Gastroesophageal sphincter (tissue), 4 donors: Measurements from ENCODE around the gene SUPT3H. TPM values are rescaled to one million over a fixed set of nuclear protein-coding genes. Genes with fewer than 3 reads are reported as not detected.

Experiments used
- ATAC-seq: fragments of 150-250 bp; one replicate; pipeline ENCODE4 v1.9.1; 2016; ENCODE audit warnings: mild to moderate bottlenecking, moderate library complexity
- H3K27ac ChIP-seq, 4 donors: fragments of 200-600 bp; sonication (generic) in 3 of 4; 1 replicate in 3 of 4; 2 replicates in 1 of 4; pipeline ENCODE4 v1.5.1; 2016 to 2019
- H3K27me3 ChIP-seq: fragments of 200-600 bp; sonication (generic); one replicate; pipeline ENCODE4 v1.5.1; 2019
- H3K36me3 ChIP-seq, 2 donors: fragments of 200-600 bp; sonication (generic); one replicate each; pipeline ENCODE4 v1.5.1; 2019; ENCODE audit warnings: control low read depth in 1 of 2
- H3K4me1 ChIP-seq, 3 donors: fragments of 200-600 bp; sonication (generic); 1 replicate in 2 of 3; 2 replicates in 1 of 3; pipeline ENCODE4 v1.5.1; 2016 to 2019; ENCODE audit warnings: control low read depth in 2 of 3
- H3K4me3 ChIP-seq, 2 donors: fragments of 200-600 bp; sonication (generic); one replicate each; pipeline ENCODE4 v1.5.1; 2019; ENCODE audit warnings: mild to moderate bottlenecking in 1 of 2, moderate library complexity in 1 of 2
- H3K9me3 ChIP-seq, 3 donors: fragments of 200-600 bp; sonication (generic); one replicate each; pipeline ENCODE4 v1.5.1; 2017 to 2019; ENCODE audit warnings: control low read depth in 2 of 3
- EP300 ChIP-seq: sonication (generic); formaldehyde crosslinking; IDR thresholded peaks from one replicate; pipeline ENCODE4 v1.6.1; 2017; ENCODE audit warnings: antibody characterized with exemption, mild to moderate bottlenecking
- POLR2A ChIP-seq, 2 donors: fragments of 450-650 bp; IDR thresholded peaks; one replicate each; pipeline ENCODE4 v1.6.1; 2017; ENCODE audit warnings: antibody characterized with exemption in 2 of 2, mild to moderate bottlenecking in 2 of 2, moderate library complexity in 1 of 2
- POLR2AphosphoS5 ChIP-seq: sonication (generic); formaldehyde crosslinking; IDR thresholded peaks from one replicate; pipeline ENCODE4 v1.6.1; 2017; ENCODE audit warnings: antibody characterized with exemption
- WGBS, 2 donors: methylation state at CpG; one replicate each; pipeline ENCODE4 v1.1.5; 2018; ENCODE audit warnings: low coverage in 1 of 2; 5-methylcytosine and 5-hydroxymethylcytosine counted together
- total RNA-seq, 4 donors: library from RNA; depleted of rRNA; stranded (reverse); fragments of >200 nt; gene quantifications; one replicate each; pipeline ENCODE4 v1.1.0, GENCODE V29; 2016
- TF ChIP-seq, protein P1 (sequence below), 4 experiments: fragments of 200-600 bp in 2 of 4; fragments of 450-650 bp in 2 of 4; sonication (generic) in 1 of 4; IDR thresholded peaks; one replicate each; pipeline ENCODE4 v1.5.1; 2017 to 2019; ENCODE audit warnings: antibody characterized with exemption in 4 of 4, mild to moderate bottlenecking in 2 of 4, moderate library complexity in 2 of 4

Gene SUPT3H
- total RNA-seq, 4 donors from 2014 or later: 3.6 to 13.1 (median 7.6) TPM

DNA sequence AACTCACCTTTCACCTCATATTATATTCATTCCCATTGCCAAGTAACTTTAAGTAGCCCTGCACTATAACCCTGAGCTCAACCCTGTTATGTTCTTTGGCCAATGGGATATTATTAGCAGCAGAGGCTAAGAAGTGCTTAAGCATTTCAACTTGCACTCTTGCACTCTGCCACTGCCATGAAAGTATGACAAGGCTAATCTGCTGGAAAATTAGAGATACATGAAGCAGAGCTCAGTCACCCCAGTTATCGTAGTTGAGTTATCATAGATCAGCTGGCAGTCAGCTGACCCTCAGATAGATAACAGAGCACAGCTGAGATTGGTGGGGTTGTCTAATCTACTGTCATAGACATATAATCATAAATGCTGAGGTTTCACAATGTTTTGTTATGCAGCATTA is 259.0 kb downstream of the SUPT3H start:
- no peaks in the 10 kb centered on the region for H3K9me3 ChIP-seq
- H3K27ac ChIP-seq: no peak overlapping the region
- no peak overlapping the region for H3K4me3 ChIP-seq
- TF ChIP-seq POLR2AphosphoS5 (no peak), POLR2A (IDR thresholded peaks at IDR 0.05) (no peak), EP300 (no peak)
- TF ChIP-seq, protein P1, sequence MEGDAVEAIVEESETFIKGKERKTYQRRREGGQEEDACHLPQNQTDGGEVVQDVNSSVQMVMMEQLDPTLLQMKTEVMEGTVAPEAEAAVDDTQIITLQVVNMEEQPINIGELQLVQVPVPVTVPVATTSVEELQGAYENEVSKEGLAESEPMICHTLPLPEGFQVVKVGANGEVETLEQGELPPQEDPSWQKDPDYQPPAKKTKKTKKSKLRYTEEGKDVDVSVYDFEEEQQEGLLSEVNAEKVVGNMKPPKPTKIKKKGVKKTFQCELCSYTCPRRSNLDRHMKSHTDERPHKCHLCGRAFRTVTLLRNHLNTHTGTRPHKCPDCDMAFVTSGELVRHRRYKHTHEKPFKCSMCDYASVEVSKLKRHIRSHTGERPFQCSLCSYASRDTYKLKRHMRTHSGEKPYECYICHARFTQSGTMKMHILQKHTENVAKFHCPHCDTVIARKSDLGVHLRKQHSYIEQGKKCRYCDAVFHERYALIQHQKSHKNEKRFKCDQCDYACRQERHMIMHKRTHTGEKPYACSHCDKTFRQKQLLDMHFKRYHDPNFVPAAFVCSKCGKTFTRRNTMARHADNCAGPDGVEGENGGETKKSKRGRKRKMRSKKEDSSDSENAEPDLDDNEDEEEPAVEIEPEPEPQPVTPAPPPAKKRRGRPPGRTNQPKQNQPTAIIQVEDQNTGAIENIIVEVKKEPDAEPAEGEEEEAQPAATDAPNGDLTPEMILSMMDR (IDR thresholded peaks at IDR 0.05): no peak
- no peaks in the 10 kb centered on the region for H3K36me3 ChIP-seq
- ATAC-seq: no peak
- WGBS, 2 donors: no CpG with 5 or more reads among the region's 1 CpG
- no peaks in the 10 kb centered on the region for H3K4me1 ChIP-seq
- no peaks in the 10 kb centered on the region for H3K27me3 ChIP-seq

DNA sequence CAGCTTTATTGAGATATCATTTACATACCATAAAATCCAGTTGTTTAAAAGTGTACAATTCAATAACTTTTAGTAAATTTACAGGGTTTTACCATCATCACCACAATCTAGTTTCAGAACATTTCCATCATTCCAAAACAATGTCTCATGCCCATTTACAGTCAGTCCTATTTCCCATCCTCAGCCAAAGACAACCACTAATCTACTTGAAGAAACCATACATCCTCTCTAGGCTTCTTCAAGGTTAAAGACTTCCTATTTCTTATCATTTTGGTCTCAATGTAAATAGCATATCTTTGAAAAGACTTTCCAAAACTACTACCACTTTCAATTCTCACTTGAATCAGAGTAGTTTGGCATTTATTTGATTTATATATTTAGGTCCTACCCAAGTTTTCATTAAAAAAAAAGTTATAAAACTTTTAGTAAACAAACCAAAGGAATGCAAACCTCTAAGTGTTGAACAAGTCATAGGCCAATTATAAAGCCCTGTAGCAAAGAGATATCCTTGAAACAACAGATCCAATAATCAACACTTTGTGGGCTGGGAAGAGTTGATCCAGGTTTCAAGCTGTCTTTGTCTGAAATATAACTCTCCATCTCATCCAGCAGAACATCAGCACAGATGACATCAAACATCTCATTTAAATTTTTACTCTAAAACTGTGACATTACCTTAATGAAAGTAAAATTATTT is 260.9 kb downstream of the SUPT3H start:
- TF ChIP-seq POLR2A (IDR thresholded peaks at IDR 0.05) (no peak), POLR2AphosphoS5 (no peak), EP300 (no peak)
- TF ChIP-seq, protein P1 (IDR thresholded peaks at IDR 0.05): no peak
- no peaks in the 10 kb centered on the region for H3K4me1 ChIP-seq
- no peaks in the 10 kb centered on the region for H3K9me3 ChIP-seq
- no peaks in the 10 kb centered on the region for H3K27me3 ChIP-seq
- H3K27ac ChIP-seq: no peak overlapping the region
- no peak for ATAC-seq
- no peaks in the 10 kb centered on the region for H3K36me3 ChIP-seq
- H3K4me3 ChIP-seq: no peak overlapping the region

DNA sequence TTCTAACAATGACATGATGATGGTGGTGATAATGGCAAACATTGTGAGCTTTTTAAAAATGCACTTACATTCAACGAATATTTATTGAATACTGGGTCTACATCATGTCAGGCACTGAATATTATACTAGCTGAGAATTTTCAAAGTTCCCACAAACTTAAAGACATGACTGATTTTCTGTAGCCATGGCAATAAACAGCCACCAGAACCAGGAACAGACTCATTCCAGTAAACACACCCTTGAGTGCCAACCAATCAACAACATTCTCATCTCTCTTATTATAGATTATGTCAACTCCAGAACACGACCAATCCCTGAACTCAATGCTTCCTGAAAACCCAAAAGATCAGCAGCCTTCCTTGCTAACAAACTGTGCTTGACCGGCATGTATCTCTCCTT is 262.0 kb downstream of the SUPT3H start:
- Histone ChIP-seq H3K27me3 (no peaks in the 10 kb centered on the region), H3K4me3 (no peak overlapping the region), H3K36me3 (no peaks in the 10 kb centered on the region), H3K4me1 (no peaks in the 10 kb centered on the region), H3K27ac (no peak overlapping the region), H3K9me3 (no peaks in the 10 kb centered on the region)
- TF ChIP-seq, protein P1 (IDR thresholded peaks at IDR 0.05): no peak
- TF ChIP-seq EP300 (no peak), POLR2AphosphoS5 (no peak), POLR2A (IDR thresholded peaks at IDR 0.05) (no peak)
- WGBS, 2 donors: 56 to 61% methylated on average over 2 to 3 of the region's 3 CpGs
- no peak for ATAC-seq

DNA sequence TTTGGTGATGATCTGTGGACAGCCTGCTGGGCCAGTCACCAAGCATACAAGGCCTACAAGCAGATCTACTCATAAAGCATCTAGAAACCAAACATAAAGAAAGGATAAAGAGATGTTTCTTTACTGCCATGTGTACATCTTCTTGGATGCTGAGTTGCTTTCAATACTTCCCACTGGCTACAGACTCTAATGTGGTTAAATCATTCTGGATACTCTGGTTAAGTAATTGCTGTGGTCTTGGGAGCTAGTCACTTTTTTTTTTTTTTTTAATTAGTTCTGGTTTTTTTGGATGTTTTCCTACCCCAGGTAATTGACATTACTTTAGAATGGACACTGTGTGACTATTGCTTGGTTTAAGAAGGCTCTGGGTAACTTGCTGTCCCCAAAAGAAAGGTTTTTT is 265.0 kb downstream of the SUPT3H start:
- no peaks in the 10 kb centered on the region for H3K9me3 ChIP-seq
- no peaks in the 10 kb centered on the region for H3K36me3 ChIP-seq
- no peak overlapping the region for H3K4me3 ChIP-seq
- H3K4me1 ChIP-seq: no peaks in the 10 kb centered on the region
- no peak for ATAC-seq
- TF ChIP-seq EP300 (no peak), POLR2AphosphoS5 (no peak), POLR2A (IDR thresholded peaks at IDR 0.05) (no peak)
- TF ChIP-seq, protein P1 (IDR thresholded peaks at IDR 0.05): no peak
- no peak overlapping the region for H3K27ac ChIP-seq
- no peaks in the 10 kb centered on the region for H3K27me3 ChIP-seq

DNA sequence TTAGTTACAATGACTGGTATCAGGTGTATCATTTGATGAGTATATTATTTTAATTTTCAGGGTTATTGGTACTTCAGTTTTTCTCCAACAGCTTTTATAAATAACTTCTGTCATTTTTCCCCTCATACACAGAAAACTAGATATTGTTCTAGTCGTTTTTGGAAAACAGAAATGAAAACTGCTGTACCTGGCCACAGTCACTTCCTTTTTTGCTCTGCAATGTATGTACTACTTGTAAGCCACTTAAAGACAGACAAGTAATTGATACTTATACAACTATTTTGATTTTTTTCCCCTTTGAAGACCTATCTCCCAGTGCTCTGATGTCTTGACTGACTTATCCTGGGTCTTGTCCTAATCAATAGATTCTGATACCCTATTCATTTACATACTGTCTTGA is 268.2 kb downstream of the SUPT3H start:
- 70 to 75% methylated on average over 1 of the region's 1 CpG for WGBS, 2 donors
- H3K4me3 ChIP-seq: no peak overlapping the region
- no peak for ATAC-seq

More for the DNA sequence above, 268.2 kb downstream of the SUPT3H start:
- no peaks in the 10 kb centered on the region for H3K36me3 ChIP-seq
- TF ChIP-seq, protein P1 (IDR thresholded peaks at IDR 0.05): no peak
- TF ChIP-seq POLR2A (IDR thresholded peaks at IDR 0.05) (no peak), POLR2AphosphoS5 (no peak), EP300 (no peak)
- no peaks in the 10 kb centered on the region for H3K4me1 ChIP-seq
- H3K9me3 ChIP-seq: no peaks in the 10 kb centered on the region
- no peaks in the 10 kb centered on the region for H3K27me3 ChIP-seq
- H3K27ac ChIP-seq: no peak overlapping the region
